HG03064 (cell line): ENCODE data around the gene ABCG2.

Source experiments
- ATAC-seq: cut with Tn5 transposase; IDR thresholded peaks from one replicate; pipeline ENCODE4 v1.9.1; 2021; ENCODE audit warnings: low read depth; ENCODE audit not compliant: unreplicated experiment

Gene ABCG2

DNA sequence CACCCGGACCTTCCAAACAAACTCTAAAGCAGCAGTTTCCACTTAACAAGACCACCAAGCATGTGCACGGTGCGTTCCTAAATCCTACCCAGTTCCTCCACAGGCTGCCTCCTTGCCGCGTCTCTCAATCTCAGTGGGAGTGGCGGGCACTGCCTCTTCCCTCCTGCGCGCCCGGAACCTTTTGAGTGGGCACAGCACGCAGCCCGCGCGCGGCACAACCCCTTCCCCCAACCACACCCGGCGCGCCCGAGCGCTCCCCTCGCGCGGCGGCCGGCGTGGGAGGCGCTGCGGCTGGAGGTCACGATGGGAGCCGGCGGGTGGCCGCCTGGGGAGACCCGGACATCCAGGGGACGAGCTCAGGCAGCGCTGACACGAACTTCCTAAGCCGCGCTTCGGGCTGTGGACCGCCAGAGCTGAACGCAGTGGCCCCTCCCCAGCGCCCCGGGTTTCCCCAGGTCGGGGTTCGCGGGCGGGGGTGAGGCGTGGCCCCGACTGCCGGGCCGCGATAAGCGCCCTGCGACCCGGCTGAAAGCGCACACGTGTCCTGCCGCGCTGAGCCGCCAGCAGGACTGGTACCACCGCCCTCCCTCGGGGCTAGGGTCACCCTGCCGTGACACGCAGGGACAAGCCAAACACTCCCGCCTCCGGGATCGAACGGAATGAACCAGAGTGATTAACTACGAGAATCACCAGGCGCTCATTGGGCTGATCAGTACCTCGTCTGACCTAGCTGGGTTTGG lies at the start of gene ABCG2:
Gene ABCG2, minus strand, starts transcription at position 151 of the 740 bp plus-strand sequence. CDS start 18,644 bp downstream, outside the sequence.
- no peak for ATAC-seq

- no peak for ATAC-seq
Observed at GRCh38 chr4:88208156-88208555, 49.7 kb upstream of the ABCG2 start.

DNA sequence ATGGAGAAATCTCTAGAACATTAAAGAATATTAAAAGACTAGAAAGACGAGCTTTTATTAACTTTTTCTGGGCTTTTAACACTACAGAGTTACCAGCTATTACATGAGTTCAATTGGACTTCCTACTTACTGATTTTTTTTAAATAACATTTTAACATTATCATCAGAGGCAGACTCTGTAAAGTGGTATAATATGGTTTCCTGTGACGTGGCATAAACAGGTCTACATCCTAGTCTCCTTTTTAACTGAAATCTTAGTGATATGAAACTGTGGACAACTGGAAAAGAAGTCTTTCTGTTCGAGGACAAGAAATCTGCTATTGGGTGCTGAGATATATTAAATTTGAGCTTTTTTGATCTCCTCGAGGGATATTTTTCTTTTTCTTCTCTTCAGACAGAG lies 48.7 kb upstream of the ABCG2 start:
- ATAC-seq: no peak

- no peak for ATAC-seq
Observed at GRCh38 chr4:88204882-88205281, 46.4 kb upstream of the ABCG2 start.

- ATAC-seq: no peak
Observed at GRCh38 chr4:88202443-88202842, 44.0 kb upstream of the ABCG2 start.

GRCh38 chr4:88200186-88200585 lies 41.7 kb upstream of the ABCG2 start:
- no peak for ATAC-seq

DNA sequence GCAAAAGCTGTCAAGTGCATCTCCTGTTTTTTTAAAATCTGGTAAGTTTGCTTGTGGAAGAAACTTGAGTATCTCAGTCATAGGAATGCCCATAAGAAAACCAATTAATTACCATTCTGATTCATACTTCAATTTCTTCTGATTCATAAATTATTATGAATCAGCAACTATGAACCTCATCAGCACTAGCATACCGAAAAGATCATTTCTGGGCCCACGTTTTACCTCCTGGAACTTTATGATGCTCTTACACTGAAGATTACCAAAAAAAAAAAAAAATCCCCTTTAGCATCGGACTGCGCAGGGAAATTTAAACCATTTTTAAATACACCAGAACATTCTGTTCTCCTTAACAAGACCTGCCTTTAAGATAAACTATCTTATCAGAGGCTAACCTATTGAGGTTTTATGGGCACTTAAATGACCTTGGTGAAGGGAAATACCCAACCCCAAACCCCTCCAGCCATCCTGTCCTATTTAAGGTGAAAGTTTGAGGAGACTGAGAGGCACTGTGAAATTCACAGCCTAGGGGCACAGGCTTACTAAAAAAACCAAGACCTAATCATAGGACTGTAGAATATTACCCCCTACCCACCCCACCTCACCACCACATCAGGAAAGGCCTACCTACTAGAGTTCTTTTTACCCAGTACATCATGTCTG lies 38.2 kb upstream of the ABCG2 start:
- ATAC-seq: no peak

DNA sequence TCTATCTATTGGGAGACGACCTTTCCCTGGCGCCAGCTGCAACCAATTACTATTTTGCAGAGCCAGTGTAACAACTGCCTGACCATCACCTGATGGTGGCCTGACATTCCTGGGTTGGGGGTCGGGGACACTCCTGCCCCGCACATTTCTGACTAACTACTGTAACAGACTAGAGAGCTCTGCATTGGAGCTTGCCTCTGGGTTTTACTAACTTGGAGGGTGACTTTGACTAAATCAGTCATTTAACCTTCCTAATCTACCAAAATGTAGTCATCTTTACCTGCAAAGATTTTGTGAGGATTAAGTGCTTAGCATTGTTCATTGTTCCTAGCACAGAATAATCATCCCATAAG lies 37.5 kb upstream of the ABCG2 start:
- no peak for ATAC-seq

DNA sequence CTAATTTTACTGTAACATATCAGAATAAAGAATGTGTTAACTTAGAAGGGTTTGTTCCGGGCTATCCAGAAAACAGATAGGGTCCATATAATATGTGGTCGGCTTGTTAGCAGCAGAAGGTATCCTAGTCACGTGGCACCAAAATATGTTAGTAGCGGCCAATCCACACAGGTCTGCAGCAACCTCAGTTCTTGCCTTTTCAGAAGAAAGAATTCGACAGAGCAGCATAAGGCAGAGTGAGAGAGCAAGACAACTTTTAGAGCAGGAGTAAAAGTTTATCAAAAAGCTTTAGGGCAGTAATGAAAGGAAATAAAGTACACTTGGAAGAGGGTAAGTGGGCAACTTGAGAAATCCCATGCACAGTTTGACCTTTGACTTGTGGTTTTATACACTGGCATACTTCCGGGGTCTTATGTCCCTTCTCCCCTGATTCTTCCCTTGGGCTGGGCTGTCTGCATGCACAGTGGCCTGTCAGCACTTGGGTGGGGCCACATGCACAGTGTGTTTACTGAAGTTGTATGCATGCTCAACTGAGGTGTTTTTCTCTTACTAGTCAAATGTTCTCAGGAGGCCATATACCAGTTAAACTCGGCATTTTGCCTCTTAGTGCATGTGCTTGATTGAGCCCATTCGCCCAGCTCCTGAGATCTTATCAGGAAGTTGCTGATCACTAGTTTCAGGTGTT lies 37.0 kb upstream of the ABCG2 start:
- no peak for ATAC-seq

DNA sequence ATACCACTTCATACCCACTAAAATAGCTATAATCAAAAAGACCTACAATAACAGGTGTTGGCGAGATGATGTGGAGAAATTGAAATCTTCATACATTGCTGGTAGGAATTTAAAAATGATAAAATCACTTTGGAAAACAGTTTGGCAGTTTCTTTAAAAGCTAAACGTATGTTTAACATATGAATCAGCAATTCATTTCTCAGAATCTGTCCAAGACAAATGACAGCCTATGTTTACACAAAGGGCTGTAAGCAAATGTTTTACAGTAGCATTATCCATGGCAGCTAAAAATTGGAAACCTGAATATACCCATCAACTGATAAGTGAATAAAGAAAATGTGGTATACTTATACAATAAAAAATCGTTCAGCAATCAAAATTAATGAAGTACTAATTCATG lies 33.0 kb upstream of the ABCG2 start:
- ATAC-seq: no peak

GRCh38 chr4:88189881-88190585 lies 31.6 kb upstream of the ABCG2 start:
- ATAC-seq: no peak

DNA sequence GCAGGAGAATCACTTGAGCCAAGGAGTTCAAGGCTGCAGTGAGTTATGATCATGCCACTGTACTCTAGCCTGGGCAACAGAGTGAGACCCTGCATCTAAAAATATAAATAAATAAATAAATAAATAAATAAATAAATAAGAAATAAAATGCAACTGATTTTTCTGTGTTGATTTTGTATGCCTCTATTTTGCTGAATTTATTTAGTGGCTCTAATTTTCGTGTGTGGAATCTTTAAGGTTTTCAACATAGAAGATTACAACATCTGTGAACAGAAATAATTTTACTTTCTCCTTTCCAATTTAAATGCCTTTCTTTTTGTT lies 30.9 kb upstream of the ABCG2 start:
- ATAC-seq: no peak

DNA sequence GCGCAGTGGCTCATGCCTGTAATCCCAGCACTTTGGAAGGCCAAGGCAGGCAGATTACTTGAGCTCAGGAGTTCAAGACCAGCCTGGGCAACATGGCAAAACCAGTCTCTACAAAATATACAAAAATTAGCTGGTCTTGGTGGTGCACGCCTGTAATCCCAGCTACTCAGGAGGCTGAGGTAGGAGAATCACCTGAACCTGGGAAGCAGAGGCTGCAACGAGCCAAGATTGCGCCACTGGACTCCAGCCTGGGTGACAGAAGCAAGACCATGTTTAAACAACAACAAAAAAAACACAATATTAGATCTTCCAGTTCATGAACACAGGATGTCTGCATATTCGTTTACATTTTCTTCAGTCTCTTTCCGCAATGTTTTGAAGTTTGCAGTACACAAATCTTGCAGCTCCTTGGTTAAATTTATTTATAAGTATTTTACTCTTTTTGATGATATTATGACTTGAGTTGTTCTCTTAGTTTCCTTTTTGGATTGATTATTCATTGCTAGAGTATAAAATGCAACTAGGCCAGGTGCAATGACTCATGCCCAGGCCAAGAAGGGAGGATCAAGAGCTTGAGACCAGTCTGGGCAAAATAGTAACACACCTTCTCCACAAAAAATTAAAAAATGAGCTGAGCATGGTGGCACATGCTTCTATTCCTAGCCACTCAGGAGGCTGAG lies 30.4 kb upstream of the ABCG2 start:
- ATAC-seq: no peak

DNA sequence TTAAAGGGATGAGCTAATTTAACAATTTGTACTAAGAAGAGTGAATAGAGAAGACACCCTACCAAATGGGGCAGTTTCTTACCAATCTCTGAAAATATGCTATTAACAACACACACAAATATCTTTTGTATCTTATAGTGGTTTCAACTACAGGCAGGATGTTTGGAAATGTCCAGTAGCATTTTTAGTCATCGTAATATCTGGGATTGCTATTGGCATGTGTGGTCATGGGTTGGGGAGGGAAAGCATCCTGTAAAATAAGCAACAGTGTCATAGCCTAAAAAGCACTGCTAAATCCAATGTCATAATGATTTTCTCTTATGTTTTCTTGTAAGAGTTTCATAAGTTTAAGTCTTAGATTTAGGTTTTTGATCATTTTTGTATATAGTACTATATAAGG lies 29.3 kb upstream of the ABCG2 start:
- no peak for ATAC-seq

DNA sequence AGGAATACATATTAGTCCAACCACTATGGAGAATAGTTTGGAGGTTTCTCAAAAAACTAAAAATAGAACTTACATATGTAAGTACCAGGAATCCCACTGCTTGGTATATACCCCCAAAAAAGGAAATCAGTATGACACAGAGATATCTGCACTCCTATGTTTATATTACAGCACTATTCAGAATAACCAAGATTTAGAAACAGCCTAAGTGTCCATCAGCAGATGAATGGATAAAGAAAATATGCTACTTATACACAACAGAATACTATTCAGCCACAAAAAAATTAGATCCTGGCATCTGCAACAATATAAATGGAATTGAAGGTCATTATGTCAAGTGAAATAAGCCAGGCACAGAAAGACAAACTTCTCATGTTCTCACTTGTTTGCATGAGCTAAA lies 27.5 kb upstream of the ABCG2 start:
- no peak for ATAC-seq

- ATAC-seq: no peak
Observed at GRCh38 chr4:88179261-88179660, 20.8 kb upstream of the ABCG2 start.

GRCh38 chr4:88178626-88179231 lies 20.3 kb upstream of the ABCG2 start:
- ATAC-seq: no peak

DNA sequence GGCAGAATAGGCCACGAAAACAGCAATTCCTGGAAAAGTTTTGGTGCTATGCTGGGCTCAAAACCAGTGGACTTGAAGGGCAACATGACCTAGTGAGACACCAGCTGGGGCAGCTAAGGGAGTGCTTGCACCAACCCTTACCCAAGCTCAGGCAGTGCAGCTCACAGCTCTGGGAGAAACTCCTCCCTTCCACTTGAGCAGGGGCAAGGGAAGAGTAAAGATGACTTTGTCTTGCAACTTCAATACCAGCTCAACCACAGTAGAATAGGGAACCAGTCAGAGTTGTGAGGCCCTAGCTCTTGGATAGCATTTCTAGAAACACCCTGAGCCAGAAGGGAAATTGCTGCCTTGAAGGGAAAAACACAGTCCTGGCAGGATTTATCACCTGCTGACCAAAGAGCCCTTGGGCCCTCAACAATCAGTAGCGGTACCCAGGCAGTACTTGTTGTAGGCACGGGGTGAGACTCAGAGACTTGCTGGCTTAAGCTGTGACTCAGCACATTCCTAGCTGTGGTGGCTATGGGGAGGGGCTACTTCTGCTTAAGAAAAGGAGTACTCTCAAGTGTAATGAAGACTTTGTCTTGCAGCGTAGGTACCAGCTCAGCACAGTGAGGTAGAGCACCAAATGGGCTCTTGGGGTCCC lies 19.7 kb upstream of the ABCG2 start:
- ATAC-seq: no peak

DNA sequence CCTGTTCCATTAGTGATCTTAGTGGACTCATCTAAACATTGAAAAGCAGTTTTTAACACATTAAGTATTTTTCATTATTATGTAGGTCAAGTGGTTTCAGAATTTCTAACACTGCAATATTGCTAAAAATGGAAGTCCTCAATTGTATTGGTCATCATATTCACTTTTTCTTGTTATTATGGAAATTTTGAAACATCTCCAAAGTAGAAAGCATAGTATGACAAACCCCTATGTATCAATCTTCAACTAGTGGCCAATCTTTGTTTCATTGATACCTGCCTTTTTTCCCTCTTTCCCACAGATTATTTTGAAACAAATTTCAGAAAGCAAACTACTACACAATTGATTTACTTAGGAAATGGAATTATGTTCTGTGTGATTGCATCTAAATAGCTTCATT lies 14.5 kb upstream of the ABCG2 start:
- no peak for ATAC-seq

DNA sequence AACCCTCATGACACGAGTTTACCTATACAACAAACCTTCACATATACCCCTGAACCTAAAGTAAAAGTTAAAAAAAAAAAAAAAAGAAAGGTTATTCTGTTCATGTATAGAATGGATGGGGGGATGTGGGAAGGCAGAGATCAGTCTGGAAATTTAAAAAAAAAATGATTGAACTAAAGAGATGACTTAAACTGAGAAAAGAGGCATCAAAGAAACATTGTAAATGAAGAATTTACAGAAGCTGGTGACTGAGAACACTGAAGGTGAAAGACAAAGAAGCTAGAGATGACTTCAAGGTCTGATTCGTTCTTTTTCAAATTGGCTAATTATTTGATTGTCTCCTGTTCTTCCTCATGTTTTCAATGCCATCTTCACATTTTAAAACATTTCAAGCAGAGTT lies 12.8 kb upstream of the ABCG2 start:
- ATAC-seq: no peak
